Measurements from ENCODE around the gene GALNTL6.
A peak's percentile ranks its signal among the peaks of the same experiment; 100 is the strongest.

Gene GALNTL6

GRCh38 chr4:172986114-172986513 is 1172.9 kb downstream of the GALNTL6 start:
- DNase-seq (ENCODE audit: extremely low spot score): no peak
- ChIA-PET POLR2A (interaction anchor here (1.2 kb wide), 1 partner anchor 10 kb away, joined by 3 read pairs; no protein-coding TSS in a partner anchor), CTCF (interaction anchor here (0.9 kb wide), 1 partner anchor 94 kb away, joined by 6 read pairs; no protein-coding TSS in a partner anchor)
- TF ChIP-seq FOXK2 (IDR thresholded peaks at IDR 0.05): no peak
- TF ChIP-seq SP1 (IDR thresholded peaks at IDR 0.05): no peak
- TF ChIP-seq L3MBTL2 (conservative IDR thresholded peaks at IDR 0.05): no peak
- no peak for TF ChIP-seq FOXM1 (IDR thresholded peaks at IDR 0.05; ENCODE audit: borderline replicate concordance)
- TF ChIP-seq ARNT (IDR thresholded peaks at IDR 0.05): no peak
- TF ChIP-seq FOXA1 (IDR thresholded peaks at IDR 0.05): no peak
- no peak for TF ChIP-seq ZNF384 (IDR thresholded peaks at IDR 0.05)
- no peak for TF ChIP-seq HDGF (IDR thresholded peaks at IDR 0.05; ENCODE audit: borderline replicate concordance)
- no peak for TF ChIP-seq BHLHE40 (IDR thresholded peaks at IDR 0.05; ENCODE audit: borderline replicate concordance)

- TF ChIP-seq PKNOX1 (IDR thresholded peaks at IDR 0.05) (no peak), SP1 (IDR thresholded peaks at IDR 0.05) (no peak), TARDBP (IDR thresholded peaks at IDR 0.05) (no peak), FOXA1 (IDR thresholded peaks at IDR 0.05) (no peak), ELF4 (IDR thresholded peaks at IDR 0.05) (no peak), CTBP1 (IDR thresholded peaks at IDR 0.05; ENCODE audit: borderline replicate concordance) (no peak), LEF1 (IDR thresholded peaks at IDR 0.05; ENCODE audit: borderline replicate concordance) (no peak), NFRKB (IDR thresholded peaks at IDR 0.05) (no peak), HDGF (IDR thresholded peaks at IDR 0.05; ENCODE audit: borderline replicate concordance) (no peak), BHLHE40 (IDR thresholded peaks at IDR 0.05; ENCODE audit: borderline replicate concordance) (no peak), ZNF384 (IDR thresholded peaks at IDR 0.05) (no peak), ARNT (IDR thresholded peaks at IDR 0.05) (no peak), FOXM1 (IDR thresholded peaks at IDR 0.05; ENCODE audit: borderline replicate concordance) (no peak), SUZ12 (IDR thresholded peaks at IDR 0.05) (no peak)
- POLR2A ChIA-PET: interaction anchor here (1.5 kb wide), 1 partner anchor 8 kb away, joined by 3 read pairs; no protein-coding TSS in a partner anchor
- no peak for DNase-seq (ENCODE audit: extremely low spot score)
- CTCF ChIA-PET: no interaction called here
These were observed 1177.0 kb downstream of the GALNTL6 start for GRCh38 chr4:172989984-172990820.

GRCh38 chr4:172992648-172993378 is 1179.6 kb downstream of the GALNTL6 start:
- no peak for DNase-seq (ENCODE audit: extremely low spot score)
- POLR2A ChIA-PET: no interaction called here
- CTCF ChIA-PET: interaction anchor here (1.2 to 1.4 kb wide), 2 partner anchors 11 to 21 kb away, joined by 3 to 5 read pairs; no protein-coding TSS in a partner anchor
- TF ChIP-seq CTBP1 (IDR thresholded peaks at IDR 0.05; ENCODE audit: borderline replicate concordance) (no peak), PKNOX1 (IDR thresholded peaks at IDR 0.05) (peak; percentile 54)

GRCh38 chr4:172995161-172995560 is 1182.0 kb downstream of the GALNTL6 start:
- CTCF ChIA-PET: no interaction called here
- POLR2A ChIA-PET: interaction anchor here (1.5 kb wide), 1 partner anchor 339 kb away, joined by 3 read pairs; the partner anchor contains the start of gene HMGB2
- TF ChIP-seq LEF1 (IDR thresholded peaks at IDR 0.05; ENCODE audit: borderline replicate concordance) (no peak), HDGF (IDR thresholded peaks at IDR 0.05; ENCODE audit: borderline replicate concordance) (no peak), ZNF384 (IDR thresholded peaks at IDR 0.05) (no peak), SP1 (IDR thresholded peaks at IDR 0.05) (no peak), BHLHE40 (IDR thresholded peaks at IDR 0.05; ENCODE audit: borderline replicate concordance) (no peak), FOXK2 (IDR thresholded peaks at IDR 0.05) (no peak), FOXM1 (IDR thresholded peaks at IDR 0.05; ENCODE audit: borderline replicate concordance) (no peak), NFRKB (IDR thresholded peaks at IDR 0.05) (no peak), TARDBP (IDR thresholded peaks at IDR 0.05) (no peak), PKNOX1 (IDR thresholded peaks at IDR 0.05) (no peak), CTBP1 (IDR thresholded peaks at IDR 0.05; ENCODE audit: borderline replicate concordance) (no peak), L3MBTL2 (conservative IDR thresholded peaks at IDR 0.05) (no peak)
- DNase-seq (ENCODE audit: extremely low spot score): no peak

- CTCF ChIA-PET: interaction anchor here (1.3 kb wide), 1 partner anchor 306 kb away, joined by 3 read pairs; no protein-coding TSS in a partner anchor
- TF ChIP-seq SUZ12 (IDR thresholded peaks at IDR 0.05): no peak
- no peak for TF ChIP-seq SP1 (IDR thresholded peaks at IDR 0.05)
- TF ChIP-seq TARDBP (IDR thresholded peaks at IDR 0.05): no peak
- TF ChIP-seq L3MBTL2 (conservative IDR thresholded peaks at IDR 0.05): no peak
- no peak for TF ChIP-seq FOXM1 (IDR thresholded peaks at IDR 0.05; ENCODE audit: borderline replicate concordance)
- TF ChIP-seq BHLHE40 (IDR thresholded peaks at IDR 0.05; ENCODE audit: borderline replicate concordance): no peak
- TF ChIP-seq ARNT (IDR thresholded peaks at IDR 0.05): no peak
- no peak for TF ChIP-seq LEF1 (IDR thresholded peaks at IDR 0.05; ENCODE audit: borderline replicate concordance)
- no peak for TF ChIP-seq PKNOX1 (IDR thresholded peaks at IDR 0.05)
- no peak for TF ChIP-seq NFRKB (IDR thresholded peaks at IDR 0.05)
These were observed 1182.5 kb downstream of the GALNTL6 start for GRCh38 chr4:172995704-172996103.

More at GRCh38 chr4:172995704-172996103, 1182.5 kb downstream of the GALNTL6 start:
- POLR2A ChIA-PET: interaction anchor here (1.5 kb wide), 1 partner anchor 339 kb away, joined by 3 read pairs; the partner anchor contains the start of gene HMGB2
- DNase-seq (ENCODE audit: extremely low spot score): no peak
